GM12801 (cell line): Measurements from ENCODE around the gene CFAP65.

ENCODE experiments used
- CTCF ChIP-seq: IDR thresholded peaks from one replicate; pipeline ENCODE4 v1.5.1; 2011; ENCODE audit warnings: control low read depth; ENCODE audit not compliant: insufficient read length; ENCODE audit errors: extremely low read depth

Gene CFAP65

DNA sequence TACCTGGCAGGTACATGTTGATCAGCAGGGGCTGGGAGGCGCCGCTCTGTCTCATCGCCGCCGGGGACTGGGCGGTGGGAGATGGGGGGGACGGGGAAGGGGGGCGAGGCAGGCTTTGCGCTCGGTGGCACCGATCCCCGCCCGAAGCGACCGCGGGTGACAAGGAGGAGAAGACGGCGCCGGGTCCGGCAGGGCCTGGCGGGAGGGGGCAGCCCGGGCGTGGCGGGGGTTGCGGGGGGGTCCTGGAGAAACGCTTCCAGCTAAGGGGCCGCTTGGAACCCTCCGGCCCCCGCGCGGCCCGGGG, 56.3 kb downstream of the CFAP65 start, which contains the start of gene FEV:
Gene FEV, minus strand, starts transcription at position 164 of the 304 bp plus-strand sequence. Its CDS starts 109 bp downstream, at position 55.
- TF ChIP-seq CTCF, result no peak

DNA sequence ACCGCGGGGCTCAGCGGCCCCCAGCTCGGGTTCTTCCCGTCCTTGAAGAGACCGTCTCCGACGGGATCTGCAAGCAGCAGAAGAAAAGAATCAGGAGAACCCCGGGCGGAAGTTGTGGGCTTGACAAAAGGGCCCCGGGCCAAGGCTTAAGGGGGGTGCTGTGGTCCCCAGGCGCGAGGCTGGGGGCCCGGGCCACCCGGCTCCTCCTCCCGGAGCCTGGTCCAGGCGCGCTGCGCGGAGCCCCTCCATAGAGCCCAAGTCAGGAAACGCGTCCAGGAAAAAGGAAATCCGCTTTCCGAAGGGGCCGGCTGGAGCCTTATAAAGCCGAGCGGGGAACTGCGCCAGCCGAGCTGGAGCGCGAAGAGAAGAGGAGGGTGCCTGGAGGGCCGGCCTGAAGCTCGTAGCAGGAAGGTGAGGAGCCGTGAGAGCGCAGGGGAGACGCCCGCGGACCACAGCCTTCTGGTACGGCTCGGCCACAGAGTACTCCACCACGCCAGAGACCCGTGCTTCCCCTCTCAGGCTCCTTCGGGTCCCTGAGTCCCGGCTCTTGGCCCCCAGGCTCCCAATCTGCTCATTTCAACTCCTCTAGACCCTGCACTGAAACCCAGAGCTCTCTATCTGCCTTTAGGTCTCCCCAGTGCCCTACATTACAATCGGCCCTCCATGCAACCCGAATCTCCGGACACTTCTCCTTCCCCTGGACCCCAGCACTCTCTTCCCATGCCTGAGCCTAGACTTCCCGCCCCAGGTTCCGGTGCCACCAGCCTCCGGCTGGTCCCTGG, 56.9 kb downstream of the CFAP65 start:
- no peak for TF ChIP-seq CTCF

DNA sequence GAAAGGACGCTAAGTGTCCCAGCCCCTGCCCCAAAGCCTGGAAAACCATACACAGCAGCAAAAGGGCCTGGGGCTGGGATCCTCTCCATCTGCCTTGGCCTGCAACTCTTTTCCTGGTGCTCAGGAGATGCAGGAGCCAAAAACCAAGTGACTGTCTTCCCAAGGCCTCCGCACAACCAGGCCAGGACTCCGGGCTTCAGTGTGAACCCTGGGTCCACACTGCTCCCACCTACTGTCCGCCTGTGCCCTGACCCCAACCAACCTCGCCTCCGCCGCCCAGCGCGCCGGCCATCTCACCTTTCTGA, 57.4 kb downstream of the CFAP65 start:
- TF ChIP-seq CTCF, result no peak

- TF ChIP-seq CTCF, result no peak
Measured at GRCh38 chr2:218983263-218983933, 57.9 kb downstream of the CFAP65 start.

- TF ChIP-seq CTCF, result no peak
Measured at GRCh38 chr2:218982586-218983262, 58.6 kb downstream of the CFAP65 start.

GRCh38 chr2:218981881-218982585, 59.3 kb downstream of the CFAP65 start:
- TF ChIP-seq CTCF, result no peak

- TF ChIP-seq CTCF, result no peak
Measured at GRCh38 chr2:218981390-218981880, 59.9 kb downstream of the CFAP65 start.
